GM19452 (cell line): ENCODE measurements around the gene PLIN5.

Experiments used
- ATAC-seq: cut with Tn5 transposase; IDR thresholded peaks from one replicate; pipeline ENCODE4 v1.9.1; 2021; ENCODE audit not compliant: unreplicated experiment

Gene PLIN5, protein sequence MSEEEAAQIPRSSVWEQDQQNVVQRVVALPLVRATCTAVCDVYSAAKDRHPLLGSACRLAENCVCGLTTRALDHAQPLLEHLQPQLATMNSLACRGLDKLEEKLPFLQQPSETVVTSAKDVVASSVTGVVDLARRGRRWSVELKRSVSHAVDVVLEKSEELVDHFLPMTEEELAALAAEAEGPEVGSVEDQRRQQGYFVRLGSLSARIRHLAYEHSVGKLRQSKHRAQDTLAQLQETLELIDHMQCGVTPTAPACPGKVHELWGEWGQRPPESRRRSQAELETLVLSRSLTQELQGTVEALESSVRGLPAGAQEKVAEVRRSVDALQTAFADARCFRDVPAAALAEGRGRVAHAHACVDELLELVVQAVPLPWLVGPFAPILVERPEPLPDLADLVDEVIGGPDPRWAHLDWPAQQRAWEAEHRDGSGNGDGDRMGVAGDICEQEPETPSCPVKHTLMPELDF

DNA sequence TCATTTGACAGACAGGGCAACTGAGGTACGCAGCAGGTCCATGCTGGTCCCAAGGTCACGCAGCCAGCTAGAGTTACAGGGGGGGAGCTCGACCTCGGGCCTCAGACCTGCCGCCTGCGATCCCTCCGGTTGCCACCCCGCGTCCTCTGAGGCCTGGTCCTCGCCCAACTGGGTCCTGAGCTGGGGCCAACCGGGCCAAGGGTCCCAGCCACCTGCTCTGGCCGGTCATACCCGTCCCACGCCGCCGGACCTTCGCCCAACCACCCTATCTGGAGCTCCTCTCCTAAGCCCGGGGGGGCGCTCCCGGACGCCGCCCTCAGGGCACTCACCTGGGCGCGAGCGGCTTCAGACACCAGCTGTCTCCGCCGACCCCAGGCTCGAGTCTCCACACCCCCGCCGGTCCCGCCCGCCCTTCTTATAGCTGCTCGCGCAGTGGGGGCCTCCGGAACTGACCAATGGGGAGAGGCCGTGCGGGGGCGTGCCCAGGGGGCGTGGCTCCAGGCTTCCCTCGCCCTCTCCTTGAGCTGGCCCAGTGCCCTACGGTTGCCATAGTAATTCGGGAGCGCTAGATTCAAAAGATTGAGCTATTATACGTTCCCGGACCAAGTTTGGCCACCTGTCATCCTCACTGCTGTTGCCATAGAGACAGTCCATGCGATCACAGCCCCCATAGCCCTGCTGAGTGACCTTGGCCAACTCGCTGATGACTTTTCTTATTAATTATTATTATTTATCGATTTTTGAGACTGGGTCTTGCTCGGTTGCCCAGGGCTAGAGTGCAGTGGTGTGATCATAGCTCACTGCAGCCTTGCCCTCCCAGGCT lies at the start of gene PLIN5:
Gene PLIN5 (minus strand): TSS at position 389 of the 823 bp plus-strand sequence. CDS start 1,150 bp downstream, outside the sequence.
- ATAC-seq, result no peak

DNA sequence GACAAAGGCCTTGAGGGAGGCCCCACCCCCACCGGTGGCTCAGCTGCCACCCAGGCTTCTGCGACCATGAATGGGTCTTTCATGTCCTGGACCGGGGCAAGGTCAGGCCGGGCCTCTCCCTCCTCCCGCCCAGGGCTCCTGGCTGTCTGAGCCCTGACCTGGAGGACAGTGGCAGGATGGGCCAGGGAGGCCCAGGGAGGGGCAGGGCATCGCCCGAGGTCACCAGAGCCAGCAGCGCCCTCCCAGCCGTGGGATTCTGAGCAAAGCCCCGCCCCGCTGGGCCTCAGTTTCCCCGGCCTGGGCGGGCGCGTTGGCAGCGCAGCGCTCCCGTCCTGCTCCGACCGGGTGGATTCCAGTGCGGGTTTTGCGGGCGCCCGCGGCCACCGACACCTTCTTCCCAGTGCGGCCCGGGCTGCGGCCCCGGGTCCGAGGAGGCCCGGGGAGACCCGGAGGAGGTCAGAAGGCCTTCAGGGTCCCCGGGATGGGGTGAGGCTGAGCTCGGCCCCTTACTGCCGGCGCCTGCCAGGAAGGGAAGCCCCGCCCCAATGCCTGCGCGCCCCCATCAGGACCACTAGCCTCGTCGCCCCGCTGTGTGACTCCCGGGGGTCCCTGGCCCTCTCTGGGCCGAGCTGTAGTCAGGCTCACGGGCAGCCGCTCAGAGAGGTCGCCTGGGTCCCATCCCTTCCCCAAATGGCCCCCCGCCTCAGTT lies 49.1 kb upstream of the PLIN5 start:
- no peak for ATAC-seq

DNA sequence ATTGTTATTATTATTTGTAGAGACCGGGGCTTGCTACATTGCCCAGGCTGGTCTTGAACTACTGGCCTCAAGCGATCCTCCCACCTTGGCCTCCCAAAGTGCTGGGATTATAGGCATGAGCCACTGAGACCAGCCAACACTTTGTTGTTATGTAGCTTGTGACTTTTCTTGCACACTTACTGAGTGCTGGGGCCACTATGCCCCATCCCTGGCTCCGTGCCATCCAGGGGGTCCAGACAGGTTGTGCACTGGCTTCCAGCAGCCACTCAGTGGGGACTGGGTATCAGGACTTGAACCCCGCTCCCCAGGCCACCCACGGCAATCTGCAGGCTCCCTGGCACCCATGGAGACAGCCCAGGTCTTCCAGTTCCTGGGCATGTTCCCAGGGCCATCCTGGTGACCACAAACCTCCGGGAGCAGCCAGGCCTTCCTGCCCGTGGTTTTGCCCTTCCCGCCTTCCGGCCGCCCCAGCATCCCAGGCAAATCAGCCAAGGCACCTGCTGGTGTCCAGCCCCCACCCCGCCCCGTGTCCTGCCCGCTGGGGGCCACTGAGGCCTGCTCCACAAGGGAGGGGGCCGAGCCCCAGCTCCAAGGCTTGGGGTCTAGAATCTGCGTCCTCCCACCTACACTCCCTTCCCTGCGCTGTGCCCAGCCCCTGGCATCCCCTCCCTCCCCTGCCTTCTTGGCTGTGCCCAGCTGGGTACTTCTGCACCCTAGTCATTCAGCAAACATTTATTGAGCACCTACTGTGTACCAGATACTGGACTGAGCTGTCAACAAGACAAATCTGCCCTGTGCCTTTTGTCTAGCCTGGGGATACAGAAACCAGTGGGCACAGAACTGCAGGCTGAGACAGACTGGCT lies 48.2 kb upstream of the PLIN5 start:
- no peak for ATAC-seq

DNA sequence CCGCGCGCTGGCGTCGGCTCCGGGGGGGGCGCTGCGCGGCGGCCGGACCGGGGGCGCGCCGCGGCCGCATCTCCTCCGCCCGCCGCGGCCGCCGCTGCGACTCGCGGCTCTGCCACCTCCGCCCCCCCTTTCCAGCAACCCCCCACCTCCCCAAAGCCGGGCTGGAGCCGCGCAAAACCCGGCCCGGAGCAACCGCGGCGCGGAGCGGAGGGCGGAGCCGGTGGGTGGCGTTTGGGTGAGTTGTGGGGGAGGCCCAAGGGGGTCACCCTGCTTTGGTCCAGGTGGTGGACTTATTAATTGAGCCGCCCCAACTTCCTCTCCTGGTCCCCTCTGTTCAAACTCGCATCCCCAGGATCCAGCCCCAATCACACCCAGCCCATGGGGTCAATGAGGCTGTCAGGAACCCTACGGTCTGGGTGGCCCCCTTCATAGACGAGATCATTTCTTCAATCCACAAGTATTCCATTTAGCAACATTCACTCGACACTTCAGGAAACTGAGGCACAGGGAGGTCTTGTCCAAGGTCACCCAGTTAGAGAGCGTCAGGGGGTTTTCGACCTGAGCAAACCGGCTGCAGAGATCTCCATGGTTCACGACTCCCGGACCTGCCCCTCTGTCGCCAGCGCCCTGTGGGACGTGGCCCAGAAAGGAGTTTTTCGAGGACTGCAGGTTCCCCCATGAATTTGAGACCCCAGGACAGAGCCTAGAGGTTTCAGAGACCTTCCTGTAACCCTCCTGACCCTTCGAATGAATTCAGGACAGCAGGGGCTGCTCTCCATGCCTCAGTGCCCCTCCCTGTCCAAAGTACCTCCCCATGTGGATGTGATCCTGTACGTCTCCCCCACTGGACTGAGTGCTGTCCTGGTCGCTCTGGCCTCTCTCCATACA lies 46.9 kb upstream of the PLIN5 start:
- no peak for ATAC-seq

DNA sequence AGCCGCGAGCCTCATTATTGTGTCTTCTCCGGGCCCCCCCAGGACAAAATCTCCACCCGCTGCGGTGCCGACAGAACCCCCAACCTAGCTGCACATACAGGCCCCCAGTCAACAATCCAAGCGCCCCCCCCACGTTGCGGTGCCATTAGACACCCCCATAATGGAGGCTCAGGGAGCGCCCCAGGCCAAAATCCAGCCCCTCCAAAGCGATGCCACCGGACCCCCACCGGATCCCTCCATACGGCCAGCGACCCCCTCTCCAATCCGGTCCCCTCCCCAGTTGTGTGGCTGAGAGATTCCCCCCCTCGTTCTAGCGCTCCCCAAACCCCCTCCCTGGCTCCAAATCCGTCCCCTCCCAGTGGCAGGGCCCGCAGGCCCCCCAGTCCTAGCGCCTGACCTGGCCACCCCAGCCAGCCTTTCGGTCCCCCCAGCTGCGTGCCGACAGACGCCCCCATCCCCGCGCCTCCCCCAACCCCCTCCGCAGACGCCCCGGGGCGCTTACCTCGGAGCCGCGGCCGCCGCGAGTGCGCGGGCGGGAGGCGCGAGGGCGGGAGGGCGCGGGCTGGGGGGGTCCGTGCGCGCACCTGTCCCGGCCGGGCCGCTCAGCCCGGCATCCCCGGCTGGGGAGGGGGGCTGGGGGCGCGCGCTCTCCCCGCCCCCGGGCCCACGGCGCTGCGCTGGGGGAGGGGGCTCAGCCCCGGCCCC lies 46.1 kb upstream of the PLIN5 start:
- ATAC-seq, result no peak

DNA sequence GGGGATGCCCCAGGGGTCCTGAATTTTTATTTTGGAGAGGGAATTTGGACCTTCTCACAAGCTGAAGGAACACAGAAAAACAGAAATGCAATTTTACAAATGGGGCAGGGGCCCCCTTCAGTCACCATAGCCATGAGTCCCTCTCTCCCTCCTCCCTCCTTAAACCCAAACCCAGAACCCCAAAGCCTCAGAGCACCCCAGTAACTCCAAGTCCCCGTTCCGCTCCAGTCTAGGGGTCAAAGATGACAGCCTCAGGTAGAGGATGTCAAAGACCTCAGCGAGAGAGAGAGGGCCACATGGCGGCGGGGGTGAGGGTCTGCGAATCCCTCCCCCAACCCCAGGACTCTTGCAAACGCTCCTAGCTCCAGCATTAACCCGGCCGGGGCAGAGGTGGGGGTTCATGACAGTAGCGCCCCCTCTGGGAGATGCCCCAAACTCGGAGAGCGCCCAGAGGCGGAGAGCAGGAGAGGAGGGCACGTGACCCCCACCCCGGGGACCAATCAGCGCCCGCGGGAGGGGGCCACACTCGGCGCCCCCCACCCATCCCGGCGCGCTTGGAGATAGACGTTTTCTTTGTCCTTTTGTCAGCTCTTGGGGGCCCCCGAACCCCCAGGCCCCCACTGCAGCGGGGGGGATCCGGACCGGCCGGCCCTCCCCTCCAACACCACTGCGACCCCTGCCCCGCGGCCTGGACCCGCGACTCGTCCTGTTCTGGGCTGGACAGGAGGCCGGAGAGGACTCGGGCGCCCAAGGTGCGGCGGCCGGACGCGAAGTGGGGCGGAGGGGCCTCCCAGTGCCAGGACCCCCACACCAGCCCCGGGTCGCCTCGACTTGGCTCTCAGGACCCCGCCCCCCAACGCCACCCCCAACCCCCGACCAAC lies 45.2 kb upstream of the PLIN5 start:
- ATAC-seq, result no peak

DNA sequence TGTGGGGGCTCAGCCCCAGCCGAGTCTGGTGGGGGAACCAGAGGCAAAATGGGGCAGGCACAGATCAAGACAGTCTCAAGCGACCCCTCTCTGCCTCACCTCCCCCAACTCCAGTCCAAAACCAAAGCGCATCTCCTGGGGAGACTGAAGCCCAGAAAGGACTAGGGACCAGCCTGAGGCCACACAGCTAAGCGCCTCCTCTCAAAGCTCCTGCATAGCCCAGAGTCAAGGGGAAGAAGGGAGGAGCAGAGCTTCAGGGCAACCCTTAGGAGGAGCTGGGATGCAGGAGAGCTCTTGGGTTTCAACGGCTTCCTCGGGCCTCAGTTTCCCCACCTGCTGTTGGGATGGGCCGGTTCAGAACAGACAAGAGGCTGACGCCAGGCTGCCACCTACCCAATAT lies 44.4 kb upstream of the PLIN5 start:
- ATAC-seq, result no peak

DNA sequence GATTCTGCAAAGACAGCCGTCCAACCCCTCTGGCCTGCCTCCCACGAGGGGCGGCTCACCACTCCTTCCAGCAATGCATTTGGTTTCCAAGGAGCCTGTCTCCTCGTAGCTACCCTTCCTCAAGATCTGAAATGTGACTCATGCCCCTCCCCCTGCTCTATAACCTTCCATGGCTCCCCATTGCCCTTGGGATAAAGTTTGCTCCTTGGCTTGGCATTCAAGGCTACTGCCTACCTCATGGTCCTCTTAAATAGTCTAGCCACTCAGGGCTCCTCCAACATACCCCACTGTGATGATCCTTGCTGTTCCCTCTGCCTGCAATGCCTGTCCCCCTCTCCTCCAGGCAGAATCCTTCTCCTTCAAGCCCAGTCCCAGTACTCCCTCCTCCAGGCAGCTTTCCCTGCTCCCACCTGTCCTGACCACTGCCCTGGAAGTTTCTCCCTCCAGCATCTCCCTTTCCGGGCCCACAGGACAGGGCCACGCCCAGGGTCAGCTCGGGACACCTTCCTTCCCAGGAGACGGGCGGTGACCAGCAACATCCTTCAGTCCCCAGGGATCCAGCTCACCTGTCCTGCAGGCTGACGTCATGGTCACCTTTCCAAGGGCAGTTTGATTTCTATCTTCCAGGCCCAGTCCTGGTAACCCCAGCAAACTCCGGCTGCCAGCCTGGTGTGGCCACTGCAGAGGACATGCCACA lies 43.7 kb upstream of the PLIN5 start:
- ATAC-seq, result no peak

DNA sequence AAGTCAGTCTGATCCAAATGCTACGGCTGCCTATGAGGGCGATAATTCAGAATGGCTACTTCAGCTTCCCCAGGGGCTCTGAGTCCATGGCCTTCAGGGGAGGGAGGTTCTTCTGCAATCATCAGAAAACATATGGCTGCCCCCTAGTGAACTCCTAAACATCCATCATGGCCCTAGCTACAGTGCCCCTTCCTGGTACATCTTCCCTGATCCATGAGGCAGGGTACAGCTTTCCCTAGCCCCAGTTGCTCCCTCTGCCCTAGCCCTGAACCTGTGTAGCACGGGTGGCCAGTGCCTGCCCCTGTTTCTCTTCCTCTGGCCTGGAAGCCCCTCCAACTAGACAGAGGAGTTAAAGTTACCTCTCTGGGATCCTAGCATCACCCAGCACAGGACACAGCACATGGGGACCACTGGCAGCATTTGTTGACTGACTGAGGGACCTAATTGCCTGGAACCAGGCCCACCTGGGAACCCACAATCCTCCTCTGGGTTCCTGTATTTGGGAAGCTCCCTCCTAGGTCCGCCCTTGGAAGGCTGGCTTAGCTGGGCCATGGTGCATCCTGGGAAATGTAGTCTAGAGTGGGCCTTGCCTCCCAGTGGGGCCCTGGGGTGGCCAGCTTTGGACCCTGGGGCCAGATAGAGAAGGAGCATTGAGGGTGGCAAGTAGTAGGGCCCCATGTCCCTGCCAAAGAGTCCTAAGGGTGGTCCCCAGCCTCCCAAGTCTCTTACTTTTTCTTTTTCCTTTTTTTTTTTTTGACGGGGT lies 42.2 kb upstream of the PLIN5 start:
- ATAC-seq, result no peak

DNA sequence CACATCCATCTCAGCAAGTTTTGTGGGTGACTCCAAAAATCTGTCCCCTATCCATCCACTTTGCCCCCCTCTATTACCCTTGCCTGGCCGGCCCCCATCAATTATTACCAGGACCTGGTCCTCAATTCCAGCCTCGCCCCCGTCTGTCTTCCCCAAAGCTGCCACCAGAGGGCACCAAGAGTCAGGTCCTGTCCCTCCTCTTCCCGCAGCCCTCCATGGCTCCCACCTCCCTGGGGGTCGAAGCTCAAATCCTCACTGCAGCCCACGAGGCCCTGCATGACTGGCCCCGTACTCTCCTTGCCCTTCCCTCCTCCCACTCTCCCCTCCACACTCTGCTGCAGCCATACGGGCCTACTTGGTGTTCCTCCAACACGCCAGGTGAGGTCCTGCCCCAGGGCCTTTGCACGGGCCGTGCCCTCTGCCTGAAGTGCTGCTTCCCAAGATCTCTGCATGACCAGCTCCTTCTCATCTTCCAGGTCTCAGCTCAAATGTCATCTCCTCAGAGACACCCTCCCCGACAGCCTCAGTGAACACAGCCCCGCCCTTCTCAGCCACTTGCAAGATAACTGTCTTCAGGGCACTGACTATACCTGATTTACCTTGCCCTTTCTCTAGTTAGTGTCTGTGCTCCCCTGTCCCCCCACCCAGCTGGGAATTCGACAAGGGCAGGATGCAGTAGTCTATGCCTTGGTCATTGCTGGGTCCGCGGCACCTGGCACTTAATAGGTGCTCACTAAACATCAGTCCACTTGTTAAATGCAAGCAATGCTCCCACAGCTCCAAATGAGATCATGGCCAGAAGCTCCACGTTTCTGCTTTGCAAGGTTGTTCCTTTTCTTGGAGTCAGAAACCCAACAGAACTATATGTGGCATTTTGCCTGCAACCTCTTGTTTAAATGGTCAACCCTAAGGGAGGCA lies 41.3 kb upstream of the PLIN5 start:
- no peak for ATAC-seq

DNA sequence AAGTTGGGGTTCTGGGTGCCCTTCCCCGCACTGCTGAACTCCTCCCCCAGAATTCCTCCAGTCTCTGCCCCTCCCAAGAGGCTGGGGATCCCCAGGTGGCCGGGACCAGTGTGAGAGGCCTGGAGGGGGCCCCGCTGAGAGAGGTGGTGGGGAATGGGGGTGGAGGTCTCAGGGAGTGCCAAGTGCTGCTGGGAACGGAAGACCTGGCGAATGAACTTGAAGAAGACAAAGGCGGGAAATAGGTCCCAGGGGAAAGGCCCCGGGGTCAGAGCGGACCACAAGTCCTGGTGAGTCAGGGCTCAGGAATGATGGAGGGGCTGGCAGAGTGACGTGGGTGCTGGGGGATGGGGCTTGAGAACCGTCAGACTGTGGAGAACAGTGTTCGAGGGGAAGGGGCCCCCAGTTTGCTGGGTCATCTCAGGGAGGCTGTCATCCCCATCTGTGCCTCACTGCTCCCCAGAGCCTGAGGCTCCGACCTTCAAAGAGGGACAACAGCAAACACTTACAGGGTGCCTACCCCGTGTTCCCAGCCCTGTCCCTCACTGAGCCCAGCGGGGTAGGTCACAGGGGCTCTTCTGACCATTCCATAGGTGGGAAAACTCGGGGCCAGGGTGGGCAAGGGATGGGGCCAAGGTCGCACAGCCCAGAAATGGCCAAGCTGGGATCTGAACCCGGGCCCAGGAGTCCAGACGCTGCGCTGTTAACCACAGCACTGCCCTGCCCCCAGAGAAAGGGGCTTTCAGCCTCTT lies 40.4 kb upstream of the PLIN5 start:
- no peak for ATAC-seq

DNA sequence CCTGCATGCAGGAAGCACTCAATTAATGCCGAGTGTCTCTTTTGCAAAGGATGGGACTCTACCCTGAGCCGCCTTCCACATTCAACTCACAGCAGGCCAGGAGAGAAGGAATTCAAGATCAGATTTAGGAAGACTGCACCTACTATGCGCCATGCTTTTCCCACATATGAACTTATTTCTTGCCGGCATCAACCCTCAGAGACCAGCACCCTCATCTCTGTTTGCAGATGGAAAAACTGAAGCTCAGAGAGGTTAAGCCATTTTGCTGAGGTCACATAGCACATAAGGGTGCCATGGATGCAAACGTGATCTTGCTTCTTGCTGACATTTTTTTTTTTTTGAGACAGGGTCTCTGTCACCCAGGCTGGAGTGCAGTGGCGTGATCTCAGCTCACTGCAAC lies 38.7 kb upstream of the PLIN5 start:
- no peak for ATAC-seq

DNA sequence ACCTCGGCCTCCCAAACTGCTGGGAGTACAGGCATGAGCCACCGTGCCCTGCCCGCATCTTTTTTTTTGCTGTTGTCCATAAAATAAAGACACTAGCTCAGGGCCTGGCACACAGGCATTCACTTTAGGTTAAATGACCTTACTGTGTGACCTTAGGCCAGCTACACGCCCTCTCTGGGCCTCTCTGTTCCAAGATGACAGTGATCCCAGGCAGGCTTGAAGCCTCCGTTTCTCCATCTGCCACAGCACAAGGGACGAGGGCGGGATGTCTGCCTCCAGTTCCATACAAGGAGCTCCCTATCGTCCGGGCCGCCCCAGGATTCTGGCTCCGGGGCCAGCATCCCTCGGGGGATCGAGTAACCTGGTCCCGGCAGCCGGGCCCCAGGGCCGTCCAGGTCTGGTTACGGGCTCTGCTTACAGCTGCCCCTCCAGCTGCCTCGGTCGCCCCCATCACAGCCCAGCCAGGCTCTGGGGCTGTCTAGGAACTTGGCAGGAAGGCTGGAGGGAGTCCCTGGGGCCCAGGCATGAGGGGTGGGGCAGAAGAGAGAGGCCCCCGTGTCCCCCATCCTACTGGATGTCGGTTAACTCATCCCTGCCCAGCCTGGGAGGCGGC lies 36.4 kb upstream of the PLIN5 start:
- no peak for ATAC-seq

DNA sequence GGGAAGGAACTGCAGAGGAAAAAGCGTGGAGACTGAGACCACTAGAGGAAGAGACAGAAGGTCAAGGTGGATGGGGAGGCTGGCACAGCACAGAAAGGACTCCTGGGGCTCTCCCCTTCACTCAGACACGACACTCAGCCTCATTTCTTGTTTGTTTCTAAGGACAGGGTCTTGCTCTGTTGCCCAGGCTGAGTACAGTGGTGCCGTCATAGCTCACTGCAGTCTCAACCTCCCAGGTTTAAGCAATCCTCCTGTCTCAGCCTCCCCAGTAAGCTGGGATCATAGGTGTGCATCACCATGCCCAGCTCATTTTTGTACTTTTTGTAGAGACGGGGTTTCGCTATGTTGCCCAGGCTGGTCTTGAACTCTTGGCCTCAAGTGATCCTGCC lies 35.9 kb upstream of the PLIN5 start:
- no peak for ATAC-seq
